Left colon (tissue), 2 donors: Measurements from ENCODE around the gene BATF. TPM values are rescaled to one million over a fixed set of nuclear protein-coding genes. Genes with fewer than 3 reads are reported as not detected.

ENCODE experiments used
- ATAC-seq: fragments of 200-7000 bp; cut with Tn5 transposase; one replicate; pipeline ENCODE4 v1.9.1; 2020; ENCODE audit warnings: mild to moderate bottlenecking, moderate library complexity
- DNase-seq, 2 donors: peaks; one replicate each; pipeline ENCODE4 v3.0.0-alpha.2; 2020
- intact Hi-C, 2 donors: fragments of 100-400 bp; cut with DNase I in 1 of 2; cut with micrococcal nuclease in 1 of 2; formaldehyde crosslinking; loops; one replicate each; pipeline versions ENCODE4 v1.11.2 to v1.14.0; 2022; cut with DNase I, micrococcal nuclease
- total RNA-seq, 2 donors: library from RNA; stranded (reverse); fragmentation: NEBNext Ultra II Directional; extraction: Animal tissue kit (Norgen Biotek cat#: 25700); gene quantifications; one replicate each; pipeline ENCODE4 v1.2.1, GENCODE V29; 2021
- donor health status: DM: no; HTN: no; CAD: no.
- donor health status: DM: yes; HTN: yes; CAD: no.

Gene BATF
- total RNA-seq, 2 donors from 2014 or later: 0.67 to 1.3 TPM

- ATAC-seq (no peak), DNase-seq (no peak)
- intact Hi-C loops: no loop called here
Observed at GRCh38 chr14:75525969-75526368, 3.7 kb downstream of the BATF start.

GRCh38 chr14:75527449-75528163 is 5.3 kb downstream of the BATF start:
- no peak for DNase-seq
- intact Hi-C loops: no loop called here
- no peak for ATAC-seq

- no peak for ATAC-seq
- DNase-seq: no peak
- intact Hi-C loops: no loop called here
Observed at GRCh38 chr14:75531256-75531655, 9.0 kb downstream of the BATF start.

GRCh38 chr14:75531660-75532317 is 9.5 kb downstream of the BATF start:
- intact Hi-C loops: no loop called here
- no peak for ATAC-seq
- DNase-seq: no peak

GRCh38 chr14:75533791-75534555 is 11.7 kb downstream of the BATF start:
- ATAC-seq: no peak
- intact Hi-C loops: no loop called here
- DNase-seq: no peak

GRCh38 chr14:75535164-75535898 is 13.1 kb downstream of the BATF start:
- ATAC-seq: no peak
- intact Hi-C loops: no loop called here

GRCh38 chr14:75537071-75537470 is 14.8 kb downstream of the BATF start:
- intact Hi-C loops: no loop called here
- no peak for DNase-seq
- ATAC-seq: no peak

More at GRCh38 chr14:75535164-75535898, 13.1 kb downstream of the BATF start:
- no peak for DNase-seq

GRCh38 chr14:75539162-75539560 is 16.9 kb downstream of the BATF start:
- DNase-seq (no peak), ATAC-seq (no peak)
- intact Hi-C loops: no loop called here

GRCh38 chr14:75539561-75540478 is 17.6 kb downstream of the BATF start:
- DNase-seq (no peak), ATAC-seq (no peak)
- intact Hi-C loops: no loop called here

- ATAC-seq (no peak), DNase-seq (no peak)
- intact Hi-C loops: no loop called here
Observed at GRCh38 chr14:75540479-75540851, 18.2 kb downstream of the BATF start.

GRCh38 chr14:75542588-75543091 is 20.4 kb downstream of the BATF start:
- DNase-seq: peak; percentile 50 to 60
- intact Hi-C loops: no loop called here
- ATAC-seq: peak; percentile 59

GRCh38 chr14:75543253-75543652 is 21.0 kb downstream of the BATF start:
- intact Hi-C loops: no loop called here
- no peak for ATAC-seq
- DNase-seq: no peak

GRCh38 chr14:75543786-75544185 is 21.5 kb downstream of the BATF start:
- intact Hi-C loops: no loop called here
- ATAC-seq (no peak), DNase-seq (no peak)

- intact Hi-C loops: no loop called here
- ATAC-seq: no peak
- DNase-seq: no peak
Observed at GRCh38 chr14:75545907-75546306, 23.6 kb downstream of the BATF start.

GRCh38 chr14:75547552-75548250 is 25.4 kb downstream of the BATF start:
- intact Hi-C loops: no loop called here
- no peak for ATAC-seq
- DNase-seq: no peak

- peak in 1 of 2 donors; percentile 23 for DNase-seq
- intact Hi-C loops: no loop called here
Observed at GRCh38 chr14:75548544-75548943, 26.3 kb downstream of the BATF start.

GRCh38 chr14:75549169-75549568 is 26.9 kb downstream of the BATF start:
- DNase-seq: no peak
- ATAC-seq: no peak
- intact Hi-C loops: no loop called here

More at GRCh38 chr14:75548544-75548943, 26.3 kb downstream of the BATF start:
- peak; percentile 88 for ATAC-seq
